GM18511 (cell line): ENCODE data around the gene SPRN.
"Not testable (repeated sequence)": the region's sequence is repeated elsewhere in the genome, so short reads cannot be mapped to it uniquely, and the experiment has no call there.

Experiments used
- ATAC-seq: cut with Tn5 transposase; IDR thresholded peaks from one replicate; pipeline ENCODE4 v1.9.1; 2021; ENCODE audit warnings: mild to moderate bottlenecking, moderate library complexity; ENCODE audit not compliant: unreplicated experiment

The SPRN gene, protein sequence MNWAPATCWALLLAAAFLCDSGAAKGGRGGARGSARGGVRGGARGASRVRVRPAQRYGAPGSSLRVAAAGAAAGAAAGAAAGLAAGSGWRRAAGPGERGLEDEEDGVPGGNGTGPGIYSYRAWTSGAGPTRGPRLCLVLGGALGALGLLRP

DNA sequence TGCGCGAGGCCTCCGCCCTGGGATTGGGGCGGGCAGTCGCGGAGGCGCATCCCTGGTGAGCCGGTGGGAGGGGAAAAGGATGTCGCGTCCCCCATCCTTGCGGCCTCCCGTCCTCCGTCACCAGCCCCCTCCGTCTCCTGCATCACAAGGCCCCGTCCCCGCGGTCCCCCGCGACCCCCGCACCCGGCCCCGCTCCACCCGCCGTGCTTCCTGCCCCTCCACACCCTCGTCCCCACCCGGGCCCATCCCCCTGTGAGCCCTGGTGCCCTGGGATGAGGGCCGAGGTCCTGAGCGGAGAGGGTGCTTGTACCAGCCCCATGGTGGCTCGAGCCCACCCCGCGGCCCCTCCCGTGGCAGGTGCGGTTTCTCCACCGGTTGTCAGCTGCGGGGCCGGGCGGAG, at the start of gene SPRN:
TSS of gene SPRN (minus strand) at position 25 of the 400 bp plus-strand sequence. CDS start 944 bp downstream, outside the sequence.
- not testable (repeated sequence) for ATAC-seq

DNA sequence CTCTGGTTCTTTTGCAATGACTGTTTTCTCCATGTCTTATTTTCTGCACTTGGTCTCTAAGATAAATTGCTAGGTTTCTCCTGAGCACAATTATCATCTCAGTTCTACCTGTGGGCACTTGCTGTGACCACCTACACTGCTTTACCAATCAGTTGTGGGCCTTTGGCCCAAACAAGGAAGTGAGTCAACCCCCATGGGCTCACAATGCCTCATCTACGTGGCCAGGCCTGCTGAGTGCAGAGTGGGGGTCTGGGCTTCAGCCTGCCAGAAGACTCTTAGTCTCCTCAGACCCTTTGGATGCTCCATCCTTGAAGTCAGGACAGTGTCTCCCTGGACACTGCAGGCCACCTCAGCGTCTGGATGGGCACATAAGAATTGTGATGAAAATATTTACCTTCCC, 49.6 kb upstream of the SPRN start:
- ATAC-seq = no peak

DNA sequence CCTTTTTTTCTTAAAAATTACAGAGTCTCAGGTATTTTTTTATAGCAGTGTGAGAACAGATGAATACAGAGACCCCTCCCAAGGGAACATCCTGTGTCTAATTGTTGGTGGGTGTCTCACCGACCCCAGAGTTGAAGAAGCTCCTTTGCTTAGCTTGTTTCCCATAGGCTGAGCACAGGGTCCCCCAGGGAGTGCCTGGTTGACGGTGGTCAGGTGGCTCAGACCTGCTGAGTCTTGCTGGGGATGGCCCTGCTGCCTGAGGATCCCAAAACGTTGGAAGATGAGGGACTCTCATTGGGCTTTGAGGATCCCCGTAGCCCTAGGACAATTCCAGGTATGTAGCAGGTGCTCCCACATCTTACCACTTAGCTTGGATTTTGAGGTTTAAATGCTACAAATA, 48.8 kb upstream of the SPRN start:
- no peak for ATAC-seq

DNA sequence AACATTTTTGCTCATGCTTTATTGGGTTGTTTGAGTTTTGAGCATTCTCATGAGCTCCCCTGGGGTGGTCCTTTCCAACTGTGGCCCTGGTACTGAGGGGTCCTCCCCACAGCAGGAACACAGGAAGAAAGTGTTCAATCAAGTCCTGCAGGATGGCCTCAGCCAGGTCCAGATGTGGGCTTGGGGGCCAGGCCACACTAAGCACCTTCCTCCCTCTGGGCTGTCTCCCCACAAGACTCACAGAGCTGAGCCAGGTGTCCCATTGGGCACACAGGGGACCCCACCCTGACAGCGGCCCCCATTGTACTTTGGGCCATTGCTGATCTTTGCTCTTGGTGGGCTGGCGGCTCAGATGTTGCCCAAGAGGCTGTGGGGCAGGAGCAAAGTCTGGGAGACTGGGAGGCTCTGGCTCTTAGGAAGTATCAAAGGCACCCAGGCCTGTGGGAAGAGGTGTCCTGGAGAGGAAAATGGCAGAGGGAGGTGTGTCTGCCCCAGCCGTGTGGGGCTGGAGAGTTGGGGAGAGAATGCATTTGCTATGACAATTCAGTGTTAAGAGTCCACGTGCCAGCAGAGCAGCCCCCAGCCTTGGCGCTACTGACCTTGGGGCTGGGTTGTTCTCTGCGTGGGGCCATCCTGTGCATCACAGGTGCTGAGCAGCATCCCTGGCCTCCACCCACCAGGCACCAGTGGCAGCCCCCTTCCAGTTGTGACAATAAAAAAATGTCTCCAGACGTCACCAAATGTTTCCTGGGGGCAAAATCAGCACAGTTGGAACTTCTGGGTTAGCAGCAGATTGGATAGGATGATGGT, 47.1 kb upstream of the SPRN start:
- ATAC-seq = no peak

DNA sequence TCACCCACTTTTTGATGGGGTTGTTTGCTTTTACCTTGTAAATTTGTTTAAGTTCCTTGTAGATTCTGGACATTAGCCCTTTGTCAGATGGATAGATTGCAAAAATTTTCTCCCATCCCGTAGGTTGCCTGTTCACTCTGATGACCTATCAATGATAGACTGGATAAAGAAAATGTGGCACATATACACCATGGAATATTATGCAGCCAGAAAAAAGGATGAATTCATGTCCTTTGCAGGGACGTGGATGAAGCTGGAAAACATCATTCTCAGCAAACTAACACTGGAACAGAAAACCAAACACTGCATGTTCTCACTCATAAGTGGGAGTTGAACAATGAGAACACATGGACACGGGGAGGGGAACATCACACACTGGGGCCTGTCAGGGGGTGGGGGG, 44.8 kb upstream of the SPRN start:
- ATAC-seq = not testable (repeated sequence)

DNA sequence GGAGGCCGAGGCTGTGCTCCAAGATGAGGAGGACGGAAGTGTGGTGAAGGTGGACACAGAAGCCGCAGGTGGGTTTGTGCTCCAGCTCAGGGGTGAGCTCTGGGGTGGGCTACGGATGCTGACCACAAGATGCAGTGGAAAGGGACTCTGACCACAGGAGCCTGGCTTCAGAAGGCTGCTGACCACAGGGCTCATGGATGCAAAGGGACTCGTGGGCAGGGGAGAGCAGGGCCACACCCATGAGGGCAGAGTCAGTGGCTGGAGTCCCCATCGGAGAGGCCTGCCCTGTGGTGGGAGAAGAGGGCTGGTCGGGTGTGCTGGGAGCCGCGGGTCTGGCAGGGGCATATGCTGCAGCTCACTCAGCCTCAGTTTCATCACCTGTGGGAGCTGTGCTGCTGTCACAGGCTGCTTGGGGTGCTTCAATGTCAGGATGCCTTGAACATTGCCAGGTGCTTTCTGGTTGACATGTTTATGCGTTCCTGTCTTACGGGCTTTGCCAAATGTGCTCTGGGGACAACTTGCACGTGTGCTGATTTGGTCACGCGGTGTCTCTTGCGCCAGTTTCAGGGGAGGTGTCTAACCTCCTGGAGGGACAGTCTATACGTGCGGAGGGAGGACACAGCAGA, 43.0 kb upstream of the SPRN start:
- ATAC-seq = no peak

DNA sequence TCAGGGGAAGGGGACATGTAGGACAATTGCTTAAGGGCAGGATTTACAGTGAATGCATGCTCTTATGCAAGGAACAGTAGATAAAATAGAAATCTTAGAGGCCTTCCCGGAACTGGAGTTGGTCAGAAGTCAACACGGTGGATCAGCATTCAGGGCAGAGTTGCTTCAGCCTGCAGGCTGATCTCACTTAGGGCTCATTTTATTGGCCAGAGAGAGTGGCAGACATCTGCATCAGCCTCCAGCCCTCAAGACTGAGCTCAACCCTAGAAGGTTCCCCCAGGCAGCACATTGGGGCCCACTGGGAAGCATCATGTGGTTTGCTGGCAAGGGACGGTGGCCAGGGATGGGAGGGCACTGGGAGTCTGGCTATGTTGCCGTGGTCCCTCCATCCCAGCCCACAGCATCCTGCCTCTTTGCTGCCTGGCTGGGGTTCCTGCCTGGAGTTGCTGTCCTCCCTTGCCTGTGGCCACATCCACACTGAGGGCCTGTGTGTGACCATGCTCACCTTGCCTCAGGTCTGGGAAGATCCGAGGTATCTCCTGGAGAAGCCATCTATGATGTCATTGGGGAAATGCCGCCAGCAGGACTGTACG, 42.4 kb upstream of the SPRN start:
- ATAC-seq = no peak

DNA sequence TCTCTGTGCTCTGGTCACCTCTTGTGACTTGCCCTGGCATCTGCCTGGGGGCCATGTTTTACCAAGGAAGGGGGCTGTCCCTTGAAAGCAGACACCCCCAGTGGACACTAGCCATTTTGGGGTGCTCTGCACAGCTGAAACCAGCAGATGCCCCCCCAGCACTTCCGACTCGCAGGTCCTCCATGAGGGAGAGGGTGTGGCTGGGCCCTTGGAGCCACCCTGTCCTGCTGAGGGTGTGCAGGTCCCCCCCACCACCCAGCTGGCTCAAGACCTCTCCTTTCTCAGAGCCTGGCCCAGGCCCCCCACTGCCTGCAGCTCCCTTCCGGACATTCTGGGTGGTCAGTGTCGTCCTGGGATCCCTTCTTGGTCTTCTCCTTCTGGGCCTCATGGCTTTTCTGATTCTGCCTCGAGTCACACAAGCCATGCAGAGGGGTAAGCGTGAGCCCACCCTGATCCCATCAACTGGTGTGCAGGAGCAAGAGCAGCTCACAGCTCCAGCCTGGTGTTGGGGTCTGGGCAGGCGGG, 41.6 kb upstream of the SPRN start:
- ATAC-seq = no peak

DNA sequence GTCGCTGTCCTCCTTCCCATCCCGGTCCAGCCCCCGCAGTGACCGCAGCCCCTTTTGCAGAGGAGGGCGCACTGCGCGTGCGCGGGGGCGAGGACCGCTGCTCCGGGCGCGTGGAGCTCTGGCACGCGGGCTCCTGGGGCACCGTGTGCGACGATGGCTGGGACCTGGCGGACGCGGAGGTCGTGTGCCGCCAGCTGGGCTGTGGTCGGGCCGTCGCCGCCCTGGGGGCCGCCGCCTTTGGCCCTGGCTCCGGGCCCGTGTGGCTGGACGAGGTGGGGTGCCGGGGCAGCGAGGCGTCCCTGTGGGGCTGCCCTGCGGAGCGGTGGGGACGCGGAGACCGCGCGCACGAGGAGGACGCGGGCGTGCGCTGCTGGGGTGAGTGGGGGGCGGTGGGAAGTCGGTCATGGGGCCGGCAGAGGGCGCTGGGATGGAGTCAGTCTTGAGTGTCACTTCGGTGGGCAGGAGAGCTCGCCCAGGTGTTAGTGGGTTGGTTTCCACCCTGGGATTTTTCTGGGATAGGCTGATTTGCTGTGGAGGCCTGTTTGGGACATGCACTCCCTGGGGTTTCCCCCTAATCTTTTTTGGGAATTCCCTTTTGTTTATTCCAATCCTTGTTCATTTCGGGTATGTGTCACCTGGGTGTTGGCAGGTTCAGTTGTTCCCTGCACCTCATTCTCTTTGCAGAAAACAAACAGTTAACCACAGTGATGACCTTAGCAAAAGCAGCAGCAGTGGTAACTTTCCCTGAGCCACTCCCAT, 40.9 kb upstream of the SPRN start:
- no peak for ATAC-seq

DNA sequence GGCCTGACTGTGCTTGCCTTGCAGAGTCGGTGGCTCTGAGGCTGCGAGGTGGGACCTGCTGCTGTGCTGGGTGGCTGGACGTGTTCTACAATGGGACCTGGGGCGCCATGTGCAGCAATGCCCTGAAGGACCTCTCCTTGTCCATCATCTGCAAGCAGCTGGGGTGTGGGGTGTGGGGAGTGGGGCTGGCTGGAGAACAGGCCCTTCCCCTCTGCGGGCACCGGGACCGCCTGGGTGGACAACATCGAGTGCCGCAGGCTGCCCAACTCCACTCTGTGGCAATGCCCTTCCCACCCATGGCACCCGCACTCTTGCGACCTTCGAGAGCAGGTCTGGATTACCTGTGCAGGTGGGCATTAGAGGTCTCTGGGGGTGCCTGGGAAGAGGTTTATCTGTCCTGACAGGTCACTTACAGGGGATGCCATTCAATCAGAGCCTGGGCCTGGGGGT, 40.2 kb upstream of the SPRN start:
- no peak for ATAC-seq

DNA sequence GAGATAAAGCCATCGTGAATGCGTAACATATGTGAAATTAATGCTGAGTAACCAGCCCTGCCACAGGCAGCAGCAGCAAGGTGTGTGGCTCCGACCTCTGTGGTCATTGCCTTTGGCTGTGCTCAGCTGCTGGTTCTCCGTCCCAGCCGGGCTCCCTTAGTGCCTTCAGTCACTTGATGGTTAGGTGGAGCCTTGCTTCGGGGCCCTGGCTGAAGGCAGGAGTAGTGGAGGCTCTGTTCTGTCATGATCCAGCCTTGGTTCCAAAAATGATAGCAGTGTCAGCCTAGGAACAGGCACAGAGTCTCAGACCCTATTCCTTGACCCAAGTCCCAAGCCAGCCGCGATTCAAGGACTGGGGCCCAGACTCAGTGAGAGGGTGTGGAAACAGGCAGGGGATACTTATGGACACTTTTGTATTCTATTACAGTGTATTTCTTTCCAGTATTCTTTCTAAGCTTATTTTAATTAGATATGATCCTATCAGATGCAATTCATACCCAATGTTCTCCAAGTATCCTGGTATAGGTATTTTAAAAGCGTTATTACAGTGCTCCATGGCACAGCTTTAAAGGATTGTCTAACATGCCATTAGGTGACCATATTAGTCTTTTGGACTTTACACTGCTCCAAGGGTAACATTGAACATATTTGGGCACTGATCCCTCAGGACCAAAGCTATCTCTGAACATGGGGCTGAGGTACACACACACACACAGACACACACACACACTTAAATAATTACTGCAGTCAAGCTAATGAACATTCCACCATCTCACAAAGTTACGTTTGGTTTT, 38.3 kb upstream of the SPRN start:
- ATAC-seq = no peak

DNA sequence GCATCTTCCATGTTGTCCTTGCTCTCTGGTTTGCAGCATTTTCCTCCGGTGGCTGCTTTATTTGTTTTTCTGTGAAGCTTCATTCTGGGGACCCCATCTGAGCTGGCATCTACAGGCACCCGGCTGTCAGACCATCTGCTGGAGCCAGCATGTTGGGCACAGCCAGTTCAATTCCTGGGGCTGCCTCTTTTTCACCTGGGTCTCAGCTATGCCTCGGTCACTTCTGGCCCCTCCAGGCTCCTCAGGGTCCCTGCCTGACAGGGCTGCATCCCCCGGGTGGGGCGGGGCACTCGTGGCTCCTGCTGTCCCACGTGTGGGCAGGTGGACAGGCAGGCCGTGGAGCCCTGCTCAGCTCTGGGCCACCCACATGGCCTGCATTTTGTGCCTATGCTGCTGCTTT, 37.4 kb upstream of the SPRN start:
- ATAC-seq = no peak

DNA sequence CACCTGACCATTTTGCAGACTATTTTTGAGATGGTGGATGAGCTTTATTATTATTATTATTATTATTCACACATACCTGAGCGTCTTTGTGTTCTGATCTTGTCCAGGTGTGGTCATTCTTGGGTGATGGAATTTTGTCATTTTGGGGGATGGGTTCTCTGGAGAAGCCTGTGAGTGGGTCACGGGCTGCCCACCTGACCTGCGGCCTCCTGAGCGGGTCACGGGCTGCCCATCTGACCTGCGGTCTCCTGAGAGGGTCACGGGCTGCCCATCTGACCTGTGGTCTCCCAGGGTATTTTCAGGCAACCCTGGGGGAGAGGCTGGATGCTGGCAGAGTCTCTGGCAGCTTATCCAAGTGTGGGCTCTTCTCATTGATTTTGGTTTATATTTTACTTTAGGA, 36.6 kb upstream of the SPRN start:
- no peak for ATAC-seq

DNA sequence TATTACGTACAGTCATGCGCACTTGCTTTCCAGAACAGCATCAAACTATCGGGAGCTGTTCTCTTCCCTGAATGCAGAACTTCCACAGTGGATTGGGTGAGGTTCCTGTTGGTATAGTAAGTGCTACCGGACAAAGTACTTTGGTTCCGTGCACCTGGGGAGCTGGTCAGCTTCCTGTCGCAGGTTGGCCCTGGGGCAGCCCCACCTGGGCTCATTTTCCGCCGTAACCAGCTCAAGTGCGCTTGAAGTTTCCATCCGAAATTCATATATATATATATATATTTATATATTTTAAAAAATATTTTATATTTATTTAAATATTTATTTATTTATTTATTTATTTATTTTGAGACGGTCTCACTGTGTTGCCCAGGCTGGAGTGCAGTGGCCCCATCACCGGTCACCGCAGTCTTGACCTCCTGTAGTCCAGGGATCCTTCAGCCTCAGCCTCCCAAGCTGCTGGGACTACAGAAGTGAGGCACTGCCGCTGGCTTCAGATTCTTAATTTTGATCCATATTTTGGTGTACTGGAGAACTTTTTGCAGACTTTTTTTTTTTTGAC, 35.9 kb upstream of the SPRN start:
- ATAC-seq = no peak

DNA sequence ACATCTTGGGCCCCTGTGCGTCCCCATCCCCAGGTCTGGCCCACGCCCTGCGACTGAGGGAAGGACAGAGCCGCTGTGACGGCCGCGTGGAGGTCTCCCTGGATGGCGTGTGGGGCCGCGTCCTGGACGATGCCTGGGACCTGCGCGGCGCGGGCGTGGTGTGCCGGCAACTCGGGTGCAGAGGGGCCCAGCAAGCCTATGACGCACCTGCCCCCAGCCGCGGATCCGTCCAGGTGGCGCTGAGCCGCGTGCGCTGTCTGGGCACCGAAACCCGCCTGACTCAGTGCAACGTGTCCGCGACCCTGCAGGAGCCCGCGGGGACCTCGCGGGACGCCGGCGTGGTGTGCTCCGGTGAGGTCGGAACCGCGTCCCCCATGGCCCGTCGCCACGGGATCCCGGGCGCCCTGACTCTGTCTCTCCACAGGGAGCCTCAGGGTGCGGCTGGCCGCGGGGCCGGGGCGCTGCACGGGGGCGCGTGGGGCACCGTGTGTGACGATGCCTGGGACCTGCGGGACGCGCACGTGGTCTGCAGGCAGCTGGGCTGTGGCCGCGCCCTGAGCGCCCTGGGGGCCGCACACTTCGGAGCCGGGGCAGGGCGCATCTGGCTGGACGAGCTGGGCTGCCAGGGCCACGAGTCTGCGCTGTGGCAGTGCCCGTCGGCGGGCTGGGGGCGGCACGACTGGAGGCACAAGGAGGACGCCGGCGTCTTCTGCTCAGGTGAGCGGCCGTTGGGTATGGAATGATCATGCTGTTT, 35.2 kb upstream of the SPRN start:
- ATAC-seq = no peak

DNA sequence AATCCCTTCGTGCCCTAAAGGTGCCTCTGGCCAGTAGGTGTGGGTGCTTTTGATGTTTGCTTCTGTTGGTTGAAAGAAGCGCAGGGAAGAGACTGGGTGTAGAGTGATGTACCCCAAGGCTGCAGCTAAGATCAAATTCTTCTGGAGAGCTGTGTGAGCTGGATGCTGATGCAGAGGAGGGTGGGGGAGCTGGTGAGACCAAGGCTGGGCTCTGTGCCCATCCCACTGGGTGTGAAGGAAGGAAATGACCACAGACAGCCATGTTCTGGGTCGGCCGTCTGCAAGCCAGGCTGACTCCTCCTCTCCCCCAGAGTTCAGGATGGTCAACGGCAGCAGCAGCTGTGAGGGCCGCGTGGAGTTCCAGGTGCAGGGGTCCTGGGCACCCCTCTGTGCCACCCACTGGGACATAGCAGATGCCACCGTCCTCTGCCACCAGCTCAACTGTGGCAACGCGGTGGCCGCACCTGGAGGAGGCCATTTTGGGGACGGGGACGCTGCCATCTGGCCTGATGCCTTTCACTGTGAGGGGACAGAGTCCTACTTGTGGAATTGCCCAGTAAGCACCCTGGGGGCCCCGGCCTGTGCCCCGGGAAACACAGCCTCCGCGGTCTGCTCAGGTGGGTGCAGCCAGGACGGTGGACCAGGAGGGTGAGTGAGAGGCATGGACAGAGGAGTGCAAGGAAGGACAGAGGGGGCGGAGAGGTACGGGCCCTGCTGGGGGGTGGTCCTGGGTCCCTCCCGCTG, 34.5 kb upstream of the SPRN start:
- ATAC-seq = no peak

DNA sequence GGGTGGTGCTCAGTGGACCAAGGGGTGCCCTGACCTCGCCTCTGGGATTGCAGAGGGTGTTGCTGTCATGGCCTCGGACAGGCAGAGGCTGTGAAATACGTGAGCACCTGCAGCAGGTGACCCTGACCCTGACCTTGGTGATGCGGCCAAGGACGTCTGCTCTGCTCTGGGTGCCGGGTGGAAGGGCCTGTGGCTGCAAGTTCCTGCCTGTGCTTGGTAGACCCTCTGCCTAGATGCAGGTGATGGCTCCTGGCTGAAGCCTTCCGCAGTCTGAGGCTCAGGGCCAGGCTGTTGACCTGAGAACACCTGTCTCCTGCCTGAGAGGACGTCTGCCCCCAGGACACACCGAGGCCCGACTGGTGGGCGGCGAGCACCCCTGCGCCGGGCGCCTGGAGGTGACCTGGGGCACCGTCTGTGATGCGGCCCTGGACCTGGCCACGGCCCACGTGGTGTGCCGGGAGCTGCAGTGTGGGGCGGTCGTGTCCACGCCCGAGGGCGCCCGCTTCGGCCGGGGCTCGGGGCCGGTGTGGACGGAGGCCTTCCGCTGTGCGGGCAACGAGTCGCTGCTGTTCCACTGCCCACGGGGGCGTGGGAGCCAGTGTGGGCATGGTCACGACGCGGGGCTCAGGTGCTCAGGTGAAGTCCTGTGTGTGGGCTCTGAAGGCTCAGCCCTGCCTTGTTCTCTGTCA, 33.7 kb upstream of the SPRN start:
- no peak for ATAC-seq
